Ecto neural progenitor cell (in vitro differentiated cells): ENCODE data around the gene MED12L.
A peak's percentile ranks its signal among the peaks of the same experiment; 100 is the strongest.
"Not testable (repeated sequence)": the region's sequence is repeated elsewhere in the genome, so short reads cannot be mapped to it uniquely, and the experiment has no call there.

ENCODE experiments used
- DNase-seq: peaks from one replicate; pipeline ENCODE4 v3.0.0-alpha.2; 2018; ENCODE audit warnings: low spot score

MED12L gene

DNA sequence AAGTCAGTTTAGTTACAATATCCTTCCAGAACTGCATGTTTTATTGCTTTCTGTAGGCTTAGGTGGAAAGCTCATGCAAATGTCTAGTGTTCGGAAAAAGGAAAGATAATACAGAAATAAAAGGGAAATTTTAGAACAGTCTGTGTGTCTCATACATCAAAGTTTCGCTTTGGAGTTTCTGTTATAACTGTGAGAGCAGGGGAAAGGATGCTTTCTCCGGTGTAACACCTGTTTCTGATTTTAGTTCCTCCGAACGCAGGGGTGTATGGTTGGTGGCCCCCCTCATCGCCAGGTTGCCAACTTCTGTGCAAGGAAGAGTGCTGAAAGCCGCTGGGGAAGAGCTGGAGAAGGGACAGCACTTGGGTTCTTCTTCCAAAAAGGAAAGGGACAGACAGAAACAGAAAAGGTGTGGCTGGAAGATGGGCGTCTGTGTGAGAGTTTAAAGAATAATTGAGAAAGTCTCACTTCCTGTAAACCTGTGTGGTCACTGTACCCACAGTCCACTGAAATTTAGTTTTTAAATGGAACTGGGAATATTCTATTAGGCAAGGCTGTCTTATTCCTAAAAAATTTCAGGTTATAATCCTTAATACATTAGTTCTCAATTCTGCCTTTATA, 292.4 kb downstream of the MED12L start:
- no peak for DNase-seq

DNA sequence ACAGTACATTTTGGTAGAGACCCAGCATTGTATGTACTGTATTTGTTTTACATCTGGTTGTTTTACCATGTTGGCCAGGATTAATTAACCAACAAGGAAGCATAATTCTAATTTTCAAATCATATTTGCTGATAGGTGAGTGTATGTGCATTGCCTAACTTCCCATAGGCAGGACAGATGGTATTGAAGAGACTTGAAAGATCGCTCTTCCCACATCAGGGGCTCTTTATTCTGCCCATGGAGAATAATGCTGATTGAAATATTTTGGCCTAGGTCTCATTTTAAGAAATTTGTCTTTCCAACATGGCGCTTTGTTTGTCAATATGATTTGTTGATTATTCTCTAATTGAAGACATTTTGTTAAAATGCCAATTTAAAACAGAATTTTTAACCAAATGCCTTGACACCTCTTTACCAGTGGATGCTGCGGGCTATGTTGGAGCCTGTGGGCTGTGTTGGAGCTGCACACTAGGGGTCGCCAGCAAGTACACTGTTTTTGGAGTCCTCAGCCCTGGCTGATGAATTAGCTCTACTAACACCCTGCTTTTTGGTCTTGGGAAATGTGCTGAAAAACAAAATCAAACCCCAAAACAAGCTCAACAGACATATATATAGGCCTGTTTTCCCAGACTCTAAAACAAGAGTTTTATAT, 293.7 kb downstream of the MED12L start:
- DNase-seq: peak; percentile 70

DNA sequence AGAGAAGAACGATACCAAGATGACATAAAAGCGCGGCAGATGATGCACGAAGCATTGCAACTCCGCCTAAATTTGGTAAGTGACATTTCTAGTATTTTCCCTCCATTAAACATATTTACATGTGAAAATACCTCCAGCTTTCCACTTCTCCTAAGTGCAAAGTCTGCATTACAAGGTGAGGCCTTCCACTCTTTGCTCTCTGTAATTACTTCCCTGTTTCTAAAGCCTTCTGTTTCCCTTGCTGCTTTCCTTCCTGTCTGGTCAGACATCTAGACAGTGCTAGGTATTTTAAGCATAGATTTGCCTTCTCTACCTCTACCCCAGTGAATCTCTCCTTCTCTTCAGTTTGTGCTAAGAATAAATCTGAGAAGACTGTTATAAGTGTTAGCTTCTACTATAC, 297.2 kb downstream of the MED12L start:
- DNase-seq: no peak

DNA sequence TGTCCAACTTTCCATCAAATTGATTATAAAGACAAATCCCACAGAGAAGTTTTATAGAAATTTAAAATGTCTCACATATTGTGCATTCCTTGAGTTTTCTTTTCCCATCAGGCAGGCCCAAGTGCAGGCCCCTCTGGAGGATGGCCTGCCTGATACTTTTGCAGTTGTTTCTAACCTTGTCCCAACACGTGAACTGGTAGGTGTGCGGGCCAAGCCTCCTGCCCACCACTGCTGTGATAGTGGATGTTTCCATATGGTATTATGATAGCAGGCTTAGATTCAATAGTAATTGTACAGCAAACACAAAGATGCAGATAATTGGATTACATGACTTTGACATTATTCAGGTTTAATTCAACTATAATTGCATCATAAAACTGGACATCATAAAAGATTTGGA, 297.6 kb downstream of the MED12L start:
- no peak for DNase-seq

DNA sequence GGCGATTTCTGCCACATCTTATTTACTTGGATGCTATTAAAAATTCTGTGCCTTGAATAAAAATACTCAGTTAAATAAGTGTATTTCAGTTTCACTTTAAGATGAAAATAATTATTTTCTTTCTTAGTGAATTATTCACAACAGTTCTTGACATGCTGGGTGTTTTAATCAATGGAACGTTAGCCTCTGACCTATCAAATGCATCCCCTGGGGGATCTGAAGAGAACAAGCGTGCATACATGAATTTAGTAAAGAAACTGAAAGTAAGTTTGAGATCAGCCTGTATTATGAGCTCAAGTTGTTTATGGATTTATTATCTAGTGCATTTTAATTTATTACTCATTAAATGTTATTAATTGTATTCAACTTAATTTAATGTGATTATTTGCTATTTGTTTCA, 298.5 kb downstream of the MED12L start:
- DNase-seq: no peak

DNA sequence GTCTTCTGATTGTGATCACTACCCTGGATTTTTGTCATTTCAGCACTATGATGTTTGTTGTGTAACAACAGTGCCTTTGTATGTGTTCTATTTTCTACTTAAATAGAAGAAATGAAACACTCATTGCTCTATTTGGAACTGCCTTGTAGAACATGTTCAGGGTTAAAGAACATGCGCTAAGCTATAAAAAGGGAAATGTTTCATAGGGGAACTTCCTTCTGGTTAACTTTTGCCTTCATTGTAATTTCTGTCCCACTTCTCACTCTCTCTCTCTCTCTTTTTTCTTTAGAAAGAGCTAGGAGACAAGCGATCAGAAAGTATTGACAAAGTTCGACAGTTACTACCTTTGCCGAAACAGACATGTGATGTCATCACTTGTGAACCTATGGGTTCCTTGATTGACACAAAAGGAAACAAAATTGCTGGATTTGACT, 299.3 kb downstream of the MED12L start, which contains the start of gene P2RY12:
Gene P2RY12 (minus strand): TSS at position 13 of the 434 bp plus-strand sequence. CDS start 45,908 bp downstream, outside the sequence.
- no peak for DNase-seq

DNA sequence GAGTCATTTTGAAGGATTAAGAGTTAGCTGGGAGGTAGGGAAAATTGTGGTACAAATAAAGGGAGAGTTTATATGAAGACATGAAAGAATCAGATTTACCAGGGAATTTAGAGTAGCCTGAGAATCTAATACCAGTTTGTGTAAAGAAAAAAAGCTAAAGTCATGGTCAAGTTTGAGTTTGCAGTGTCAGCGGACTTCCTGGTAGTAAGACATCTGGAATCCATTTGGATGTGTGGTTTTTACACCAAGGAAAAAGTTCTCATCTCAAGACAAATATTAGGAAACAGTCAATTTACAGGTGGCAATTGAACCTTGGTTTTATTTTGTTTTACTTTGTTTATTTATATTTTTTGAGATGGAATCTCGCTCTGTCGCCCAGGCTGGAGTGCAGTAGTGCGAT, 300.6 kb downstream of the MED12L start:
- DNase-seq: no peak

DNA sequence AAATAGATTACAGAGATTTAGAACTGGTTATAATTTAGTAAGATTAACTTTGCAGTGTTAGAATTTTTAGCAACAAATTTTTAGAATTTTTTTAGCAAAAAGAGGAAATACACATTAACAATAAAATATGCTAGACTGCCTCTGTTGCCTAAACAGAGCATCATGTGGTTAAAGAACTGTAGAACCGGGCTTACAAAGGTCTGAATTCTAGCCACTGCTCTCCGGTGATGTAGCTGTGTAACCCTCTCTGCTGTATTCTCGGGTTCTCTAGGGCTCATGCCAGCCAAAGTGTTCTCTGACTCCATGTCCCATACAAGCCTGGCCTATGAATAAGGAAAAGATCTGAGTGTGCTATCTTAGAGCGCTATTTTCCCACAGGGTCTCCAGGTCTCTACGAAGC, 302.0 kb downstream of the MED12L start:
- DNase-seq: no peak

DNA sequence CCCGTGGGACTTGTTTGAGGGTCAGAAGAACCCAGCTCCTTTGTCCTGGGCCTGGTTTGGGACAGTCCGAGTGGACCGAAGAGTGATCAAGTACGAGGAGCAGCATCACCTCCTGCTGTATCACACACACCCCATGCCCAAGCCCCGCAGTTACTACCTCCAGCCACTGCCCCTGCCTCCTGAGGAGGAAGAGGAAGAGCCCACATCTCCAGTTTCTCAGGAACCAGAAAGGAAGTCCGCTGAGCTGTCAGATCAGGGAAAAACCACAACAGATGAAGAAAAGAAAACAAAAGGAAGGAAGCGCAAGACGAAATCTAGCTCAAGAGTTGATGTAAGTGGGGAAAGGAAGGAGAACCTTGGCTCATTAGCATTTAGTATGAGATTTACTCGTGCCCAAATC, 302.4 kb downstream of the MED12L start:
- no peak for DNase-seq

DNA sequence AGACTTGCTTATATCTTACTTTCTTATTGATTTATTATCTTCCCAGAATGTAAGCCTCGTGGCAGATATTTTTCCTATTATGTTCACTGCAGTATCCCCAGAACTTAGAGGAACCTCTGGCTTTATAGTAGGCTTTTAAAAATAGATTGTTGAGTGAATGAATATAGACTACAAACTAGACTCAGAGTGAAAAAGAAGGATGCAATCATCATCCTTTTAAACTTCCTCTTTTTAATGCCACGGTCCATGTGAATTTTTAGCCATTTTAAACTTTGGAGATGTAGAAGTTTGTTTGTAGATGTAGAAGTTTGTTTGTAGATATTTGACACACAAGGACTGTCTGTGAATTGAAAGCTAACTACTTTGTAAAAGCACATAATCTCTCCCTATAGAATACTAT, 306.3 kb downstream of the MED12L start:
- DNase-seq: no peak

DNA sequence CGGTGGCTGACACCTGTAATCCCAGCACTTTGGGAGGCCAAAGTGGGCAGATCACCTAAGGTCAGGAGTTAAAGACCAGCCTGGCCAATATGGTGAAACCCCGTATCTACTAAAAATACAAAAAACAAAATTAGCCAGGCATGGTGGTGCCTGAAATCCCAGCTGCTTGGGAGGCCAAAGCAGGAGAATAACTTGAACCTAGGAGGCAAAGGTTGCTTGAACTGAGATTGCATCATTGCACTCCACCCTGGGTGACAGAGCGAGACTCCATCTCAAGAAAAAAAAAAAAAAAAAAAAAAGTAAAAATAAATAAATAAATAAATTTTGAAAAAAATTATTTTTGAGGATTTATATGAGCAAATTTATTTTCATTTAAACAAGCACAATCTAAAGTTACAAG, 306.7 kb downstream of the MED12L start:
- not testable (repeated sequence) for DNase-seq

DNA sequence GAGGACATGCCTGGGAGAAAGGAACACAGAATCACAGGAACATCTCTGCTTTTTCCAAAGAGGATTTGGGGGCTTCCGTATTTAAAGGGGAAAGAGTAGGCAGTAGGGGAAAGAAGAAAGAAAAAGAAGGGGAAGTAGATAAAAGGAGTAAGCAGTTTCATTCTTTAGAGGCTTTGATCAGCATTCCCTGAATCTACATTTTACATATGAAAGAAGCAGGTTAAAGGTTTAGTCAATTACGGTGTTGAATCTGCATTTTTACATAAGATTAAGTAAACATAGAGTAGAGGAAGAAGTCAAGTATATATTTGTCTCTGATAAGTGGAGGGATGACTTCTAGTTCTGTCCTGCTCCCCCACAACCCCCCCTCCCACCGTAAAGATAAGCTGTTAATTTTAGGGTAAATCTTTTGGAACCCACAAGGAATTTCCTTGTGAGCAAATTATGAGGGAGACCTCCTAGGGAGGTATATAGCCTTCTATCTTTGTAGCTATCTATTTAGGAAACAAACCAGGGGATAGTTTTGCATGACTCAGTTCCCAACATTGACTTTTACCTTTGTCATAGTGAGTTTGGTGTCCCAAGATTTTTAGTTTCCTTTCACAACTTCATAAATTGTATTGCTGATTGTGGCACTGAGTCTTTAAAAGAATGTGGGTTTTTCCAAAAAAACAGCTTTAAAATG, 307.8 kb downstream of the MED12L start:
- no peak for DNase-seq

DNA sequence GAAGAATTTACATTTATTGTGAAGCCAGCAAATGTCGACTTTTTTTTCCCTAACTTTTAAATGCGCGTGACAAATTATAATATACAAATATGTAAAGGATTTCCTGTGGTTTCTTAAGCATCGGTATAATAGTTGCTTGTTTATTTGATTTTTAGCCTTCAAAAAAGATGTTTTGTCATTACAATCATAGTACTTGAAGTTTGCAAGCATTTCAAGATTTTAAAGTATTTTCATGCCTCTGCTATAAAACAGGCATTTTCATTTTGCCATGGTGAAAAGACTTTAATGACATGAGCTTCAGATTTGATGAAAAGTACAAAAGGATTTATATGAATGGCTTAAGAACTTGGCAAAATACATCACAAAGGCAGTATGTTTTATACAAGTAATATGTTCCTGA, 308.5 kb downstream of the MED12L start:
- DNase-seq: no peak

DNA sequence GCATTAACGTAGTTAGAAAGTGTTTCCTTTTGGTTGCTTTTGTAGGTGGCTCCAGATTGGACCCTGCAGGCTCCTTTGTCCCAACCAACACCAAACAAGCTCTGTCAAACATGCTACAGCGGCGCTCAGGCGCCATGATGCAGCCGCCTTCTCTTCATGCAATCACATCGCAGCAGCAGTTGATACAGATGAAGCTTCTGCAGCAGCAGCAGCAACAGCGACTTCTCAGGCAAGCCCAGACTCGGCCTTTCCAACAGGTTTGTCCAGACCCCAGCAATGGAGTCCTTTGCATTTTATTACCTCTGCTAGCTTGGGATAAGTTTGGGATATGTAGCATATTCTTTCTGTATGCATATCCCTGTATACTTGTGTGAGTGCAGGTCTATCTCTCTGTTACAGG, 309.1 kb downstream of the MED12L start:
- DNase-seq: no peak

DNA sequence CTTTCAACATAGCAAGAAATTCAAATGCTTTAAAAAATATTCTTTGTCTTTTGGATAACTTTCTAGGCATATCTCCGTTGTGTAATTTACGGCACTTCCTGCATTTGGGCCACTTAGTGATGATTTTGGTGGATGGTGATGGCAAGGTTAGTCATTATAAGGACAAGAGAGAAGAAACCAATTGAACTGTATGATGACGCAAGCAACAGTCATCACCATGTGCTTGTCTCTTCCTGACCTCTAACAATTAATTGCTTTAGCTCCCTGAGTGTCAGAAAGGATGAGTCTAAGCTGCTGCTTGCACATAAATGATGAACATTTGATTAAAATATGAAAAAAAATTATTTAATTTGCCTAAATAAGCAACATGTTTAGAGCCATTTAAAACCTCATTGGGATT, 310.3 kb downstream of the MED12L start:
- DNase-seq: no peak

DNA sequence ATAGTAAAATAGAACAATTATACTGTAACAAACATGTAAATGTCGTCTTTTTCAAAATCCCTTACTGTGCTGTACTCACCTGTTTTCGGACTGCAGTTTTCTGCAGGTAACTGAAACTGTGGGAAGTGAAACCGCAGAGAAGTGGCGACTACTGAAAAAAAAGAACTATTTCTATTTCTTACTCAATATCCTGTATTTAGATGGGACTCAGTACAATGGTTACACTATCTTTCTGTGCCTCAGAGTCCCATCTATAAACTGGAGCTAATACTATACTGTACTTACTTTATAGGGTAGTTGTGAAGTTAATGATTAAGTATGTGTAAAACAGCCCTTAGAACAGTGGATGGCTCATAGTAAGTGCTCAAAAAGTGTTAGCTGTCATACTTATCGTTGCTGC, 313.4 kb downstream of the MED12L start:
- no peak for DNase-seq

DNA sequence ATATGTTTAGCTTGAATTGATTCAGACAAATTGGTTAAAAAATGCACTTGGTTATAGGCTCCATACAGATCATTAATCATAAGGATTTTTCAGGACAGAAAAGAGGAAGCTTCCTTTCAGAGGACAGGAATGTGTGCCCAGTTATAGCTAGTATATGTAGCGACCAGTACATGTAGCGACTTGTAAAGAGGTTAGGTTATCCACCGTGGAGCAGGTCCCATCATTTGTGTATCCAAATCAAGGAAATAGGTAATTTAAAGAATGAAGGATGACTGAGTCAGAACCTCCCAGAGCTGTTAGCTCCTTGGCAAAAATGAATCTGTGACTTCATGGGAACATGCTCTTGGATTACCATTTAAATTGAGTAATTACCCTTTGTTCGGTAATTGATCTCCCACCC, 314.9 kb downstream of the MED12L start:
- DNase-seq: no peak

DNA sequence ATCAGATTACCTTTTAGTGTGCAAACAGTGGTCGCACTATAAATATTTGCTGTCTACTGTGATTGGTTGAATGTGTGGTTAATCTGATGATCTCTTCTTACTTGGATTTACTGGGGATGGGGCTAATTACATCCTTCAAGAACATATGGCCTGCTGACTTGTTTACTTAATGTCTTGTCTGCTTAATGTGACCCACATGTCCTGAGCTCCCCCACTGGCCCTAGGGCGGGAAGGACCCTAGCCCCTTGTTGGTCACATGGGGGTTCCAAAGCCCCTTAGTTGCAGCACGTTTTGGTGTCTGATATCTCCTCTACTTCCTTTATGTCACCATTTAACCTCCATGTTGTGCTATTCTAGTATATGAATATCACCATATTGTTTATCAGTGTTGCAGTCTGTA, 316.9 kb downstream of the MED12L start:
- DNase-seq: no peak

DNA sequence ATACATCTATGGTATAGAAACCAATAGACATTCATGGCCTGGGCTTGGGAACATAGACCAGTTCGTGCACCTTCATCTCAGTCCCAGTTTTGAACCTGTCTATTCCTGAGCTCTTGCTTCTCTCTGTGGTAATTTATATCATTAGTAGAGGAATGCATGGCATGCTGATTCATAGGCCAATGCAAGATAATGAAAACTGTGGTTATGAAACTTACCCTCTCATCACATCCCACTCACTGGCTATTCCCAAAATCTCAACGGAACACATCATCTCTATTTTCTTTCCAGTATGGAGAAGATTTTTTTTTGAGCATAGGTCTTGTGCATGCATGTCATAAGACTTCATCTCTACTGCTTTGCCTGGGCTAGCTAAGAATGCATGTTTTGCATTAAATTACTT, 317.8 kb downstream of the MED12L start:
- no peak for DNase-seq

DNA sequence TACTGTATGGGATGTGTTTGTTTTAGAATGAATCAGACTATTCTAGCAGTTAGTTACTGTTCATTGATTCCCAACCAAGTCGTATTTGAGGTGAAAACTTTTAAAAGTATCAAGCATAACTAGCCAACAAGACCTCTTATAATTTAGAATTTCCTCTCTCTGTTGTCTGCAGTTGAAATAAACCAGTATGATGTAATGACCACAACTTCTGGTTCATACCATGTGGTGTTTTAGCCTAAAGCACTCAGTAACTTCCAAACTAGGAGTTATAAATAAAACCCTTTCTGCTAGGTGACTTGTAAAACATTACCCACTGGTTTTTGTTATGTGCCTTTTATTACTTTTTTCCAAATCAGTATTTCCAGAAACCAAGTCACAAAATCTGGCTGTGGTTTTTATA, 318.9 kb downstream of the MED12L start:
- DNase-seq: no peak

DNA sequence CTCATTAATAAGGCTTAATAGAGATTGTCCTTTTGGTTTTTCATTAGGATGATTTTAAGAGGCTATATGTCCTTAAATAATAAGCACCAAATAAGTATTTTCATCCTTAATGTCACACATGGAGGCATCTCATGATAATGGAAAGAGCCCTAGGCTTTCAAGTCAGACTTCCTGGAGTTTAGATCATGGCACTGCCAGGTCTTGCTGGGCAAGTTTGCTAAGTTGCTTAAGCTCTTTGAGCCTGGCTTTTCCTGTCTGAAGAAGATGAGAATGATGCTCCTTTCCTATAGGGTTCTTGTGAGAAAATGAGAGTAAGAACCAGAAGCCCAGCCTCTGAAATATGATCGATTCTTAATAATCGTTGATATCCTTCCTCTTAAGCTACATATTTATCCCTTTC, 322.5 kb downstream of the MED12L start:
- DNase-seq: no peak

DNA sequence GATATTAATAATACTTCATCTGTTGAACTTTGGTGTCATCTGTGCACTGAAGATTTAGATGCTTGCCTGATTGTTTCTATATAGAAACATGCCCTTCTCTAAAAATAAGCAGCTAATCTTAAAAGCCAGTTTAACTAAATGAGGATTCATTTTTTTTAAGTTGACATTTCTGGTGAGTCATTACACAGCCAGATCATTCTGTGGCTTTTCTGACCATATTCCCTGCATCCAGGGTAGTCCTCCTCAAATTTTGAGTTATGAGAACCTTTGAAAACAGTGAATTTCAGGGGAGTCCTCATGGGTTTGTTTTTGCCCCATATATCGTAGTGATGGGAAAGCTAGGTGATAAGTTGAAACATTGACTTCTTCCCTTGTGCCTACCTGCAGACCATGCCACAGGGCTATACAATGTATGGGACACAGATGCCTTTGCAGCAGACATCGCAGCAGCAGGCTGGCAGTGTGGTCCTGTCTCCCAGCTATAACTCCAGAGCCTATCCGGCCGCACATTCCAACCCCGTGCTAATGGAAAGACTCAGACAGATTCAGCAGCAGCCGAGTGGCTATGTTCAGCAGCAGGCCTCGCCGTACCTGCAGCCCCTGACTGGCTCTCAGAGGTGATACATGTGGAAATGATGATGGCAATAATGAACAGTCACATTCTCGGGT, 325.6 kb downstream of the MED12L start:
- no peak for DNase-seq

DNA sequence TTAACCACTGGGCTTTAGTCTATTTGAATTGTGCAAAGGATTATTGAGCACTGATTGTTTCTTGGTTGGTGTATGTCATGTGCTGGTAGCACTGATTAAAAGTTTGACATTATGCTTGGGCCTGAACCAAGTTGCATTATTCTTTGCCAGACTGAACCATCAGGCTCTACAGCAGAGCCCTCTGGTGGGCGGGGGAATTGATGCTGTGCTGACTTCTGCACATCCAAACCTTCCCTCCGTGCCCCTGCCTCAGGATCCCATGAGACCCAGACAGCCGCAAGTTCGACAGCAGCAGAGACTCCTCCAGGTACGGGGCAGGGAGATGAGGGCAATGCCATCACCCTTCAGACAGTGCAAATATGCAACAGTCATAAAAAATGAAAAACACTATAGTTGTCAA, 327.5 kb downstream of the MED12L start:
- no peak for DNase-seq
